PC-3 (cell line): ENCODE measurements around the gene TPP2. TPM values are rescaled to one million over a fixed set of nuclear protein-coding genes. Genes with fewer than 3 reads are reported as not detected.

Source experiments
- ATAC-seq: fragments of 200-7000 bp; cut with Tn5 transposase; 2 replicates; pipeline ENCODE4 v1.9.1; 2020; ENCODE audit warnings: mild to moderate bottlenecking, moderate library complexity
- BruUV-seq: library from RNA; stranded (reverse); fragments of 400-500 nt; replicated peaks from 2 replicates; lab custom pipeline; 2021; lab: Mats Ljungman, UMichigan
- CTCF ChIA-PET: fragments of 300-600 bp; sonication (Branson Sonifier 250); formaldehyde crosslinking; loops from one replicate; lab custom pipeline; 2022; ENCODE audit warnings: antibody characterized with exemption; lab: Charles Lee
- POLR2A ChIA-PET: fragments of 300-600 bp; sonication (Branson Sonifier 250); formaldehyde crosslinking; loops from one replicate; lab custom pipeline; 2022; ENCODE audit warnings: antibody characterized with exemption; ENCODE audit not compliant: unreplicated experiment; lab: Charles Lee
- DNase-seq: peaks from one replicate; pipeline ENCODE4 v3.0.0-alpha.2; 2015
- H2AFZ ChIP-seq: fragments of 300-600 bp; sonication (generic); 2 replicates; pipeline ENCODE4 v1.6.0; 2016; ENCODE audit warnings: antibody characterized with exemption, low read length
- H3F3A ChIP-seq: fragments of 300-600 bp; sonication (generic); one replicate; pipeline ENCODE4 v1.6.0; 2017; ENCODE audit warnings: antibody characterized with exemption, low read length, control low read depth, mild to moderate bottlenecking; ENCODE audit not compliant: unreplicated experiment
- H3K27ac ChIP-seq: fragments of 300-600 bp; sonication (generic); 2 replicates; pipeline ENCODE4 v1.5.1; 2016; ENCODE audit warnings: mild to moderate bottlenecking, low read length
- H3K27me3 ChIP-seq: fragments of 300-600 bp; sonication (generic); 2 replicates; pipeline ENCODE4 v1.6.1; 2016; ENCODE audit warnings: low read length, mixed read lengths
- H3K36me3 ChIP-seq: fragments of 300-600 bp; sonication (generic); 2 replicates; pipeline ENCODE4 v1.6.1; 2016; ENCODE audit warnings: low read depth, mixed run types, low read length, mixed read lengths
- H3K4me1 ChIP-seq: fragments of 300-600 bp; sonication (generic); 2 replicates; pipeline ENCODE4 v1.5.1; 2016; ENCODE audit warnings: low read length; ENCODE audit not compliant: insufficient read depth
- H3K4me2 ChIP-seq: fragments of 300-600 bp; sonication (generic); 2 replicates; pipeline ENCODE4 v1.6.0; 2016; ENCODE audit warnings: low read length
- H3K4me3 ChIP-seq: fragments of 300-600 bp; sonication (generic); 2 replicates; pipeline ENCODE4 v1.5.1; 2016; ENCODE audit warnings: mild to moderate bottlenecking, low read length, mixed read lengths
- H3K79me2 ChIP-seq: fragments of 300-600 bp; sonication (generic); 2 replicates; pipeline ENCODE4 v1.6.1; 2017; ENCODE audit warnings: low read length, mixed read lengths
- H3K9ac ChIP-seq: fragments of 300-600 bp; sonication (generic); 2 replicates; pipeline ENCODE4 v1.6.0; 2016; ENCODE audit warnings: mild to moderate bottlenecking, low read length
- H3K9me2 ChIP-seq: fragments of 300-600 bp; sonication (generic); replicated peaks from 2 replicates; pipeline ENCODE4 v1.6.1; 2016; ENCODE audit warnings: mixed run types, low read length, mixed read lengths
- H3K9me3 ChIP-seq: fragments of 300-600 bp; sonication (generic); 2 replicates; pipeline ENCODE4 v1.6.1; 2016; ENCODE audit warnings: low read length, mixed read lengths
- H4K20me1 ChIP-seq: fragments of 300-600 bp; sonication (generic); 2 replicates; pipeline ENCODE4 v1.6.1; 2016; ENCODE audit warnings: low read length, mixed read lengths
- CTCF ChIP-seq: fragments of 300-600 bp; sonication (generic); conservative IDR thresholded peaks from 2 replicates; pipeline ENCODE4 v1.5.1; 2017; ENCODE audit warnings: antibody characterized with exemption, low read depth, mild to moderate bottlenecking, low read length
- EZH2 ChIP-seq: fragments of 300-600 bp; sonication (generic); IDR thresholded peaks from one replicate; pipeline ENCODE4 v1.6.1; 2017; ENCODE audit warnings: antibody characterized with exemption, mild to moderate bottlenecking, low read length; ENCODE audit not compliant: unreplicated experiment
- EZH2phosphoT487 ChIP-seq: fragments of 300-600 bp; sonication (generic); IDR thresholded peaks from 2 replicates; pipeline ENCODE4 v1.6.1; 2018; ENCODE audit warnings: mild to moderate bottlenecking, antibody characterized with exemption, low read length, borderline replicate concordance
- intact Hi-C: fragments of 100-400 bp; cut with micrococcal nuclease; formaldehyde crosslinking; loops from 2 replicates; pipeline ENCODE4 v1.9.0; 2023
- total RNA-seq: library from RNA; depleted of rRNA; stranded (reverse); fragments of >200 nt; gene quantifications from 2 replicates; pipeline ENCODE4 v1.2.3, GENCODE V29; 2014

The TPP2 gene
- total RNA-seq, 1 experiment from 2014 or later, result 30.4 TPM

- Histone ChIP-seq H3K27me3 (peaks cover 12% of the 10 kb centered on the region; the same call in 1 of the 2 replicates), H4K20me1 (no peaks in the 10 kb centered on the region), H3K4me1 (peaks cover 7% of the 10 kb centered on the region; the same call in 1 of the 2 replicates), H3K4me2 (no peak overlapping the region), H3K9me3 (no peaks in the 10 kb centered on the region), H3K27ac (no peak overlapping the region), H3K9ac (no peak overlapping the region), H3K9me2 (no peaks in the 10 kb centered on the region), H3K36me3 (no peaks in the 10 kb centered on the region), H3F3A (no peaks in the 10 kb centered on the region), H3K4me3 (no peak overlapping the region), H2AFZ (no peak overlapping the region), H3K79me2 (no peaks in the 10 kb centered on the region)
- no peak for DNase-seq
- ChIA-PET POLR2A (no interaction called here), CTCF (no interaction called here)
- TF ChIP-seq EZH2 (no peak), CTCF (no peak), EZH2phosphoT487 (no peak)
- intact Hi-C loops, result no loop called here
- no TSS peak for BruUV-seq
- no peak for ATAC-seq
These were observed 94.1 kb downstream of the TPP2 start for GRCh38 chr13:102690883-102691282.

DNA sequence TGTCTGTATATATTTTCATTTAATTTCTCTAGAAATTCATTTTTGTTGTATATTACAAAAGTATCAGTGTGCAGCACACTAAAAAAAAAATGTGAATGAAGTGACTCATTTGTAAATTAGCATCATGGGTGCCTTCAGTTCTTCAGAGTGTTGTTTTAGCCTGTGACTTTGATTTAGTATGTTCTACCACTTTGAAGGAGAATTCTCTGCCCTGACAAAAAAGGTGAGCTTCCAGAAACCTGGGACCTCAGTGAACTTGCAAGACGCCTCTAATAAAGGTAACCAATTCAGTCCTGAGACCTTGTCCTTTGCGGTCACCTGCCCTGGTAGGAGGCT is 95.7 kb downstream of the TPP2 start:
- Histone ChIP-seq H2AFZ (no peak overlapping the region), H3K36me3 (no peaks in the 10 kb centered on the region), H3K4me2 (no peak overlapping the region), H3K79me2 (no peaks in the 10 kb centered on the region), H3K27me3 (peaks cover 13% of the 10 kb centered on the region; the same call in 1 of the 2 replicates), H4K20me1 (no peaks in the 10 kb centered on the region), H3K27ac (no peak overlapping the region), H3K9ac (no peak overlapping the region), H3F3A (no peaks in the 10 kb centered on the region), H3K4me3 (no peak overlapping the region), H3K4me1 (peaks cover 7% of the 10 kb centered on the region; the same call in 1 of the 2 replicates), H3K9me3 (no peaks in the 10 kb centered on the region), H3K9me2 (no peaks in the 10 kb centered on the region)
- CTCF ChIA-PET, result no interaction called here
- DNase-seq (no peak), ATAC-seq (no peak)
- POLR2A ChIA-PET, result no interaction called here
- TF ChIP-seq EZH2 (no peak), EZH2phosphoT487 (no peak), CTCF (no peak)
- intact Hi-C loops, result no loop called here
- no TSS peak for BruUV-seq

GRCh38 chr13:102693250-102693649 is 96.5 kb downstream of the TPP2 start:
- H3K9ac ChIP-seq, result no peak overlapping the region
- TF ChIP-seq EZH2 (no peak), CTCF (no peak), EZH2phosphoT487 (no peak)
- no peaks in the 10 kb centered on the region for H3K9me3 ChIP-seq
- no peaks in the 10 kb centered on the region for H3K36me3 ChIP-seq
- ATAC-seq (0 out of 2 replicates have a peak, but pooled peaks have one; percentile 13), DNase-seq (no peak)
- H3K79me2 ChIP-seq, result no peaks in the 10 kb centered on the region
- H3K9me2 ChIP-seq, result no peaks in the 10 kb centered on the region
- no peak overlapping the region for H3K4me2 ChIP-seq
- no TSS peak for BruUV-seq
- H3K27me3 ChIP-seq, result peaks cover 13% of the 10 kb centered on the region; the same call in 1 of the 2 replicates
- no peak overlapping the region for H2AFZ ChIP-seq
- peaks cover 7% of the 10 kb centered on the region; the same call in 1 of the 2 replicates for H3K4me1 ChIP-seq
- H3K27ac ChIP-seq, result no peak overlapping the region
- intact Hi-C loops, result no loop called here
- no peak overlapping the region for H3K4me3 ChIP-seq
- POLR2A ChIA-PET, result no interaction called here
- H4K20me1 ChIP-seq, result no peaks in the 10 kb centered on the region
- H3F3A ChIP-seq, result no peaks in the 10 kb centered on the region
- CTCF ChIA-PET, result no interaction called here
